H1 (cell line): ENCODE data around the gene SNCAIP.

Experiments
- ATF2 ChIP-seq: IDR thresholded peaks from 2 replicates; pipeline ENCODE4 v1.6.1; 2012; ENCODE audit warnings: low read length, inconsistent platforms
- ATF3 ChIP-seq: IDR thresholded peaks from 2 replicates; pipeline ENCODE4 v1.6.1; 2011; ENCODE audit warnings: low read depth, mild to moderate bottlenecking, low read length; ENCODE audit not compliant: insufficient read depth
- CREB1 ChIP-seq: IDR thresholded peaks from 2 replicates; pipeline ENCODE4 v1.6.1; 2012; ENCODE audit warnings: inconsistent platforms
- CTCF ChIP-seq, 3 experiments: IDR thresholded peaks; 1 replicate in 2 of 3; 2 replicates in 1 of 3; pipeline versions ENCODE4 v1.5.1 to v1.6.1; 2011; ENCODE audit warnings: low read length in 3 of 3, mild to moderate bottlenecking in 3 of 3, inconsistent platforms in 2 of 3, low read depth in 1 of 3, moderate library complexity in 1 of 3; ENCODE audit not compliant: insufficient read depth in 1 of 3; ENCODE audit errors: control extremely low read depth in 1 of 3
- EZH2 ChIP-seq: fragments of 200-600 bp; sonication (generic); IDR thresholded peaks from 2 replicates; pipeline ENCODE4 v1.7.1; 2012; ENCODE audit warnings: low read depth, mild to moderate bottlenecking, moderate library complexity, low read length, inconsistent platforms; ENCODE audit not compliant: severe bottlenecking
- KDM5A ChIP-seq: fragments of 200-600 bp; IDR thresholded peaks from 2 replicates; pipeline ENCODE4 v1.7.1; 2012; ENCODE audit warnings: mild to moderate bottlenecking, low read length, inconsistent platforms, mixed read lengths
- MAFK ChIP-seq: IDR thresholded peaks from 2 replicates; pipeline ENCODE4 v1.6.1; 2012; ENCODE audit warnings: low read depth, mild to moderate bottlenecking, improper control_type of control experiment, low read length
- POLR2A ChIP-seq, 2 experiments: IDR thresholded peaks; 1 replicate in 1 of 2; 2 replicates in 1 of 2; pipeline ENCODE4 v1.6.1; 2011; ENCODE audit warnings: low read depth in 2 of 2, low read length in 2 of 2, mild to moderate bottlenecking in 2 of 2; ENCODE audit errors: control extremely low read depth in 1 of 2
- RNF2 ChIP-seq: fragments of 200-900, 300-1000 bp; sonication (generic); IDR thresholded peaks from 2 replicates; pipeline ENCODE4 v1.7.1; 2016; ENCODE audit warnings: borderline replicate concordance, low read depth, mild to moderate bottlenecking, antibody characterized with exemption, low read length; ENCODE audit not compliant: poor library complexity, severe bottlenecking; ENCODE audit errors: missing control alignments
- SAP30 ChIP-seq: fragments of 300-600 bp; sonication (generic); IDR thresholded peaks from 2 replicates; pipeline ENCODE4 v1.7.1; 2012; ENCODE audit warnings: low read length, moderate library complexity, mild to moderate bottlenecking, inconsistent platforms; ENCODE audit not compliant: insufficient read depth, insufficient replicate concordance
- SUZ12 ChIP-seq: fragments of 200-600 bp; sonication (generic); IDR thresholded peaks from 2 replicates; pipeline ENCODE4 v1.6.1; 2012; ENCODE audit warnings: mild to moderate bottlenecking, inconsistent platforms, low read length, moderate library complexity, mixed read lengths
- TBP ChIP-seq: IDR thresholded peaks from 2 replicates; pipeline ENCODE4 v1.6.1; 2011; ENCODE audit warnings: low read depth, low read length, improper control_type of control experiment
- USF2 ChIP-seq: IDR thresholded peaks from 2 replicates; pipeline ENCODE4 v1.6.1; 2011; ENCODE audit warnings: low read length, improper control_type of control experiment

- TF ChIP-seq POLR2A (IDR thresholded peaks at IDR 0.05; ENCODE audit: control extremely low read depth in 1 of 2, low read depth in 2 of 2, low read length in 2 of 2) (no peak), EZH2 (no peak), ATF2 (no peak), ATF3 (no peak), CTCF (IDR thresholded peaks at IDR 0.05; ENCODE audit: control extremely low read depth in 1 of 3, insufficient read depth in 1 of 3, low read depth in 1 of 3, low read length in 3 of 3) (no peak), SAP30 (no peak), CREB1 (no peak), SUZ12 (no peak), USF2 (no peak), MAFK (no peak), KDM5A (no peak), RNF2 (no peak), TBP (no peak)
Measured at GRCh38 chr5:122435761-122436160, 123.7 kb downstream of the SNCAIP start.
